ENCODE measurements around the gene KRT76.
"Not testable (repeated sequence)": the region's sequence is repeated elsewhere in the genome, so short reads cannot be mapped to it uniquely, and the experiment has no call there.

The KRT76 gene

DNA sequence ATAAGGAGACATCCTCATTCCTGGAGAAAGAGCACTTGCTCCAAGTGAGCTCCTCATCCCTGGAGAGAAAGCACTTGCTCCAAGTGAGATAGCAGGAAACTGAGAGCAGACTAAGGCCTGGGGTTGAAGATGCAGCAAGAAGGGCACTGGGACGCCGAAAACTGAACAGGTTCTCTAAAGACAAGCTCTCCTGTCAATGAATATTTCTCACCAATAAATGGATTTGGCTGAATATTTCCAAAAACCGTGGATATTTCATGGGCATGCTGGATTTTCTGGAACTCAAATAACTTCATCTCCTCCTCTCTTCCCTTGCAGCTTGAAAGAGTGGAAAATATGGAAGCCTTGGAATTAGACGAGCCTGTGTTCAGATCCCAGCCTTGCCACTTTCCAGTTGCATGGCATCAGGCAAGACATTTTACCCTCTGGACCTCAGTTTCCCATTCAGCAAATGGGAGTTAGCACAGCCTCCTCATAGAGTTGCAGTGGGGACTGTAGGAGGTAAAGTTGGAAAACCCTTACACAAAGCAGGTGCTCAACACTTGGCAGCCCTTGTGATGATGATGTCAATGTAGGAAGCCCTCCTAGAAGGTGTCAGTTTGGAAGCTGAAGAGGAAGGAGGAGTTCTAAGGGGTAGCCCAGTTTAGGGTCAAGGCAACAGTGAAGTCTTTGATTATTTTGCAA is 4.4 kb upstream of the KRT76 start:
- DNase-seq (ENCODE audit: low read depth) = no peak

- DNase-seq (ENCODE audit: low read depth) = no peak
These were observed 2.8 kb upstream of the KRT76 start for GRCh38 chr12:52779914-52780313.

DNA sequence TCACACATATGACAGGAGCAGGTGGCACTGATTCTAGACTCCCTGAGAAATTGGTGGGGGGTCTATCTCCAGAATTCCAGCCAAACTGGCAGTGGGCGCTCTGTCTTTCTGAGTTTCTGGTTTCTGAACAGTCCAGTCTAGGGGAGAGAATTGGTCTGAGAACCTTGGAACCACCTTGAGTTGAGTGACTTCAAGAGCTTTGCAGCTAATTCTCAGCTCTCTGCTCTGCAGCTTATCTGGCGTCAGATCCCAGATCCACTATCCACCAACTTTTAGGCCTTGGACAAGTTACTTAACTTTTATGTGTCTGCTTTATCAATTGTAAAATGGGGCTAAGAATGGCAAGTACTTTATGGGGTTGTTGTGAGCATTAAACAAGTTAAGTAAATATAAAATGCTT is 1.7 kb upstream of the KRT76 start:
- no peak for DNase-seq (ENCODE audit: low read depth)

DNA sequence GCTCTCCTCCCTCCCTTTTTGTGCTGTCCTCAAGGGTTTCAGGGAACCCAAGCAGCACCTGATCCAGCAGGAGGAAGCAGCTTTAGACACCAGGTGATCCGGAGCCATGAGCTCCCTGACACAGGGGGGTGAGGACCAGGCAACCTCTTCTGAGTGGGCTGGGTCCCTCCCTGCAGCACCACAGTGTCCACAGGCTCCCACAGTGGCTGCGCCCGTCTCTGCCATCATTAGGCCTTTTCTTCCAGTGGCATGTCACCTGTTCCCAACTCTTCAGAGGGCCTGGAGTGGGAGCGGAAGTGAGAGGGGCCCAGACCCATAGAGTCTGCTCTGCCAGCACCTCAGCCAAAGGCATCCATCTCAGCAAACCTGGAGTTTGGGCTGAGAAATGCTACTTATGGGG is 421 bp upstream of the KRT76 start:
- no peak for DNase-seq (ENCODE audit: low read depth)

GRCh38 chr12:52776435-52776834 is 710 bp downstream of the KRT76 start:
- no peak for DNase-seq (ENCODE audit: low read depth)

DNA sequence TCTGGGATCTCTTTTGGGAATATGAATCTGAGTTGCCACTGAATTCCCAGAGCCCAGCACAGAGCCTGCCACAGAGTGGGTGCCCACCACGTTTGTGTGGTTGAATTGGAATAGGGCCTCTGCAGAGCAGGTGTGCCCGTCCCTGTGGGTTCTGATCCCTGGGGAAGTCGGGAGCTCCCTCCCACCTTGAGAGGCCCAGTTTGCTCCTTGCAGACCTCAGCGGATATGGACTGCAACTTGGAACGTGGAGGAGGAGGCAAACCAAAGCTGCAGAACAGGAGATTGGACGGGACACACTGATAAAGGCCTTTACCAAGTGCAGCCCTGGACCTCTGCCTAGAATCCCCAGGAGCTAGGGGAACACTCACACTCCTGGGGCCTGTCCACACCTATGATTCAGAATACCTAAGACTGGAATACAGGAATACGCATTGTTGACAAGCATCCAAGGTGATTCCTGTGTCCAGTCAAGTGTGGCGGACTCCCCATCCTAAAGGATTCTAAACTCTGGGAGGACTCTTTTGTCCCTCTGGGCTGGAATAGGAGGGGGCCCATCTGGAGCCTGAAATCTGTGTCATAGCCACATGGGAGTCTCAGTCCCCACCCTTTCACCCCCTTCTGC is 2.4 kb downstream of the KRT76 start:
- no peak for DNase-seq (ENCODE audit: low read depth)

GRCh38 chr12:52772772-52773171 is 4.4 kb downstream of the KRT76 start:
- DNase-seq (ENCODE audit: low read depth) = no peak

DNA sequence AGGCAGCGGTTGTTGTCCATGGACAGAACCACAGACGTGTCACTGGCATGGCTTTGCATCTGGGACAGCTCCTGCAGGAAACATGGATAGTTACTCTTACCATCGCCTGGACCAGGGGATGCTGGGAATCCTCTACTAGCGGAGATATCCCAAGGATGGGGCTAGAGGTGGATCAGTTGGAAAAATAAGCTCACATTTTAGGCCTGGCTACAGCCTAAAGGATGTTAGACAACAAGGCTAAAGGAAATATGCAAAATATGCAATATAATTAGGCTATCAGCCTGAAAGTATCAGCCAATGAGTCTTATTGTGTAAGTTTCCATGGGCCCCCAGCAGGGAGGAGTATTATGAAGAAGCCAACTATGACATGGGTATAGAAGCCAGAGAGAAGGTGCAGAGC is 5.0 kb downstream of the KRT76 start:
- DNase-seq (ENCODE audit: low read depth) = no peak

DNA sequence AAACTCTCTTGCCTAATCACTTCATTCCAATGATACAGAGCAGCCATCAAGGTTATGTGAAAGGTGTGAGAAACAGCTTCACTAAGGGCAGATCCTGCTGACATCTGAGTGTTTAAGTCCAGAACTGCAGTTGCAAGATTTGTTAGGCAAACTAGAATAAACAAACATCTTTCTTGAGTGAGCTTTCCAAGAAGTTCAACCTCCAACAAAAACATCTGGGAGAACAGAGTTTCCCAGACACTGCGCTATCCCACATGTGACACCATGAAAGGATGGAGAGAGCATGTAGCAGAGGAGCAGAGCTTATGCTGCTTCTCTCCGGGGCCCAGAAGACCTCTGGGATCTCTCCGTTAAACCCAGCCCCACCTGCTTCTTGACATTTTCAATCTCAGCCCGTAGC is 5.6 kb downstream of the KRT76 start:
- no peak for DNase-seq (ENCODE audit: low read depth)

DNA sequence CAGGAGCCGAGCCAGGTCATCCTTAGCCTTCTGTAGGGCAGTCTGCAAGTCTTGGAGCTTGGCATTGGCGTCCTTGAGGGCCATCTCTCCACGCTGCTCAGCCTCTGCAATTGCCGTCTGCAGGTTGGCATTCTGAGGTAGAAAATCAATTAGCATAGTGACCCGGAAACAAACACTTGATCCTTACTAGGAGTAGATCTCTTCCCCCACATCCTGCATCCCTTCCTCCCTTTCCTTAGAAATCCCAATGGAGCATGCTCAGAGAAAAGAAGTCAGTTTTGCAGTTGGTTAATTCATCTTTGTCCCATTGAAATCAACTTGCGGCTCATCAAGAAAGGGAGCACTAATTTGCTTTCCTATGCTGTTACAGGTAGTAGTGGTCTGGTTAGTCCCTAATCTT is 6.1 kb downstream of the KRT76 start:
- no peak for DNase-seq (ENCODE audit: low read depth)

GRCh38 chr12:52769946-52770345 is 7.2 kb downstream of the KRT76 start:
- no peak for DNase-seq (ENCODE audit: low read depth)

DNA sequence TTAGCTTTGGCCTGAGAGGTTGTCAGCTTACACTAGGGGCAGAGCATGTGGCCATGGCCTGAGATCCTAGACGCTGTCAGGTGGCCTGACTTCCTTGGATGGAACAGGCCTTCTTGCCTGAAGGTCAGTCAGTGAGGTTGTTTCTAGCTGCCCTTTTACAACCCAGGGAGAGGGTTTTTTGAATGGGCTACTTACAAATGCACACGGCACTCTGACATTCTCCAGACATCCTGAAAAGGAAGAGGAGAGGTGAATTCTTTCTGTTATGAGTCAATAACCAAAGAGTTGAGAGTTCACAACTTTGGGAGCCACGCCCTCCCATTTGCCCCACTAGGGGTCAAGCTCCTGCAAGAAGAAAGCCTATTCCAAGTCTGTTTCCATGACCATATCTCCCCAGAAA is 7.8 kb downstream of the KRT76 start:
- no peak for DNase-seq (ENCODE audit: low read depth)

- no peak for DNase-seq (ENCODE audit: low read depth)
These were observed 8.5 kb downstream of the KRT76 start for GRCh38 chr12:52768479-52769200.

GRCh38 chr12:52767427-52767826 is 9.7 kb downstream of the KRT76 start:
- no peak for DNase-seq (ENCODE audit: low read depth)

GRCh38 chr12:52767020-52767379 is 10.1 kb downstream of the KRT76 start:
- no peak for DNase-seq (ENCODE audit: low read depth)

GRCh38 chr12:52766351-52767019 is 10.7 kb downstream of the KRT76 start:
- no peak for DNase-seq (ENCODE audit: low read depth)

- no peak for DNase-seq (ENCODE audit: low read depth)
These were observed 11.4 kb downstream of the KRT76 start for GRCh38 chr12:52765702-52766101.

DNA sequence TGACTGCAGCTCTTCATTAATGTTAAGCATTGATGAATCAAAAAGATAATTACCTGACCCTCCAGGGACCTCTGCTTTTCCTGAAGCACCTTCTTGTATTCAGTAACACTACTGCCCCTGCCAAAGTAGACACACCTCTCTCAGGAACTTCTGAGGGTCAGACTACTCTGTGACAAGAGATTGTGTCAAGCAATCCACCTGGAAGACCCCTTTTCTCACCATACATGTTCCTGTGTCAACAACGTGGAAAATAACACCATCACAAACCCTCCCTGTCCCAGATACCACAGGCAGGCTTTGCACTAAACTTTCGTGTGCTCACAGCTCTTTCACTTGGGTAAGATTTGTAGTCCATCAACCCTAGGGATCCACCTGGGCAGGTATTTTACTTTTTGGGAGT is 13.2 kb downstream of the KRT76 start:
- DNase-seq (ENCODE audit: low read depth) = no peak

DNA sequence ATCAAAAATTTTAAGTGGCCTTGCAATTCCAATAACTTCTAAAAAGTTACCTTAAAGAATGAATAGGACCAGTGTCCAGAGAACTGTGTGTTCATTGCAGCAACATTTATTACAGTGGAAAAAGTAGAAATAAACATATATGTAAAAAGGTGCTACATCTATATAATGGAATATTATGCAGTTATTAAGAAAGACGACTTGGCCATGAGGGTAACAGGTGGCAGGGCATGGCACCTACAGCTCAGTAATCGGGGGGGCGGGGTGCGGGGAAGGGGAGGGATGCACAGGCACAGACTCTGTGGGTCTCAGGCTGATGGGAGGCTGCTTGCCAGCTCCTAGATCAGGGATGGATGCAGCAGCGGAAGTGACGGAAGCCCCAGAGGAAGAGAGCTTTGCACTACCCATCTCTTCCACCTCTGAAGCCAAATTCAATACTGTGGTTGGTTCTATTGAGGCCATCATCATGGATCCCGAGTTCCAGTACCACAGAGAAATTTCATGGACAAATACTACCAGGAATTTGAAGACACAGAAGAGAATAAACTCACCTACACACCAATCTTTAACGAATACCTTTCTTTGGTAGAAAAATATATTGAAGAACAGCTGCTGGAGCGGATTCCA is 14.0 kb downstream of the KRT76 start:
- no peak for DNase-seq (ENCODE audit: low read depth)

DNA sequence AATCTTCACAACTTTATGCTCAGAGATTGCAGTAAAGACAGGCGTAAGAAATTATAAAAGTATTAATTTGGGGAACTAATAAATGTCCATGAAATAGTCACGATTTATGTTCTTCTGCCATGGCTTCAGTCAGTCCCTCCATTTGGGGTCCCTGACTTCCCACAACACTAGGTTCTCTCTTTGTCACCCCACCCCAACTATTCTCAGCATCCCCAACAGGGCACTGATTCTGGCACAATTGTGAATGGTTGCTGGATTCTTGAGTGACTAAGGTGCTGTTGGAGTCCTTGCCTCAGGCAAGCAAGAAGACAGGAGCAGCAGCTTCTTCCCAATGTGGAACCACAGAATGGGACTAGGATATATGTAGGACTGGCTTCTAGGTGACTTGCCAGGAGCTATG is 15.3 kb downstream of the KRT76 start:
- DNase-seq (ENCODE audit: low read depth) = no peak

- not testable (repeated sequence) for DNase-seq (ENCODE audit: low read depth)
These were observed 15.9 kb downstream of the KRT76 start for GRCh38 chr12:52761218-52761617.

DNA sequence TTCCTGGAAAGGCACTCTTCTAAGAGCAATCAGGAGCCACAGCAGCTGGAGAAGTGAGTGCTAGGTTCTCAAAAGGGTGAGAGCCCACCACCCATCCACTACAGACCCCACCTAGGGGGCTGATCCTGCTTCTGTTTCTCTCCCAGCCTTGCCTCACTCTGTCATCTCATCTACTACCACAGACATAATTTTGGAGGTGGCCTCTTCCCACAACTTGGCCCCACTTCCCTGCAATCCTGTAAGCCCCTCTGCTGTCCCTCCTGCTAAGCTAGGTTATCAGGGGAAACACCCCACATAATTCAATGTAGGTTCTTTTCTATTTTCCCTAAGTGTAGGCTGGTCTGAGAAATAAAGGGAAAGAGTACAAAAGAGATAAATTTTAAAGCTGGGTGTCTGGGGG is 16.5 kb downstream of the KRT76 start:
- DNase-seq (ENCODE audit: low read depth) = no peak

- no peak for DNase-seq (ENCODE audit: low read depth)
These were observed 17.4 kb downstream of the KRT76 start for GRCh38 chr12:52759695-52760094.

All from amniotic epithelial cell (primary cell).